H1 (cell line): Measurements from ENCODE around the gene TAX1BP1. TPM values are rescaled to one million over a fixed set of nuclear protein-coding genes. Genes with fewer than 3 reads are reported as not detected.

Experiments used
- CTCF ChIA-PET: fragments of 300-600 bp; sonication (Branson Sonifier 250); formaldehyde crosslinking; loops from one replicate; lab custom pipeline; 2021; ENCODE audit not compliant: partially characterized antibody; lab: Charles Lee
- POLR2A ChIA-PET: fragments of 300-600 bp; sonication (Branson Sonifier 250); formaldehyde crosslinking; loops from one replicate; lab custom pipeline; 2021; ENCODE audit warnings: inconsistent platforms; ENCODE audit not compliant: partially characterized antibody; lab: Charles Lee
- DNase-seq, 2 experiments: peaks; one replicate each; pipeline versions ENCODE4 v3.0.0 to v3.0.0-alpha.2; 2010 to 2022; ENCODE audit warnings: low spot score in 2 of 2, low read depth in 1 of 2, mixed read lengths in 1 of 2
- FAIRE-seq: peaks from 2 replicates; lab custom pipeline; 2011; peaks lifted over from hg19 to GRCh38; lab: Jason Lieb, UNC
- H2AFZ ChIP-seq: 2 replicates; pipeline ENCODE4 v1.8.1; 2012; ENCODE audit warnings: low read length, inconsistent platforms
- H2AK5ac ChIP-seq: 2 replicates; pipeline ENCODE4 v1.6.1; 2013; ENCODE audit warnings: low read depth, low read length
- H2BK120ac ChIP-seq: replicated peaks from 2 replicates; pipeline ENCODE3; 2013; ENCODE audit warnings: low read depth, low read length, inconsistent platforms
- H2BK12ac ChIP-seq: 2 replicates; pipeline ENCODE4 v1.6.1; 2013; ENCODE audit warnings: low read depth, low read length
- H2BK15ac ChIP-seq: 2 replicates; pipeline ENCODE4 v1.6.1; 2013; ENCODE audit warnings: low read length
- H2BK20ac ChIP-seq: 2 replicates; pipeline ENCODE4 v1.6.1; 2013; ENCODE audit warnings: low read length
- H2BK5ac ChIP-seq: 2 replicates; pipeline ENCODE4 v1.6.1; 2013; ENCODE audit warnings: low read depth, low read length
- H3K14ac ChIP-seq: 2 replicates; pipeline ENCODE4 v1.6.1; 2013; ENCODE audit warnings: inconsistent platforms; ENCODE audit not compliant: insufficient read length
- H3K18ac ChIP-seq: 2 replicates; pipeline ENCODE4 v1.6.1; 2013; ENCODE audit warnings: low read length; ENCODE audit errors: extremely low read depth
- H3K23ac ChIP-seq: 2 replicates; pipeline ENCODE4 v1.6.1; 2013; ENCODE audit warnings: inconsistent platforms; ENCODE audit not compliant: insufficient read length
- H3K23me2 ChIP-seq: 2 replicates; pipeline ENCODE4 v1.6.1; 2013; ENCODE audit warnings: low read depth, low read length
- H3K27ac ChIP-seq: 2 replicates; pipeline ENCODE4 v1.6.1; 2011; ENCODE audit warnings: low read depth, low read length, inconsistent platforms
- H3K27me3 ChIP-seq, 4 experiments: replicated peaks in 1 of 4; 1 replicate in 1 of 4; 2 replicates in 3 of 4; pipeline versions ENCODE4 v1.6.1 to v1.8.1; 2011 to 2013; ENCODE audit warnings: low read length in 3 of 4, mild to moderate bottlenecking in 3 of 4, inconsistent platforms in 2 of 4, mixed read lengths in 2 of 4, moderate library complexity in 1 of 4; ENCODE audit not compliant: control insufficient read depth in 3 of 4, insufficient read depth in 3 of 4; ENCODE audit errors: extremely low read depth in 1 of 4
- H3K36me3 ChIP-seq, 4 experiments: 2 replicates each; pipeline versions ENCODE4 v1.6.1 to v1.8.1; 2011 to 2013; ENCODE audit warnings: mild to moderate bottlenecking in 4 of 4, low read length in 3 of 4, moderate library complexity in 2 of 4, control low read depth in 1 of 4, inconsistent platforms in 1 of 4; ENCODE audit not compliant: insufficient read depth in 4 of 4, control insufficient read depth in 2 of 4
- H3K4ac ChIP-seq: replicated peaks from 2 replicates; pipeline ENCODE3; 2013; ENCODE audit warnings: low read length, low read depth, mixed read lengths, inconsistent platforms; ENCODE audit not compliant: insufficient read length
- H3K4me1 ChIP-seq, 4 experiments: replicated peaks in 1 of 4; 1 replicate in 1 of 4; 2 replicates in 3 of 4; pipeline versions ENCODE4 v1.6.1 to v1.8.1; 2011 to 2013; ENCODE audit warnings: low read length in 3 of 4, inconsistent platforms in 2 of 4, mixed read lengths in 1 of 4; ENCODE audit not compliant: insufficient read depth in 4 of 4, control insufficient read depth in 3 of 4
- H3K4me2 ChIP-seq, 2 experiments: 2 replicates each; pipeline versions ENCODE4 v1.6.1 to v1.8.1; 2011 to 2013; ENCODE audit warnings: low read depth in 2 of 2, low read length in 2 of 2, control low read depth in 1 of 2, inconsistent platforms in 1 of 2, mild to moderate bottlenecking in 1 of 2; ENCODE audit not compliant: insufficient read depth in 1 of 2
- H3K4me3 ChIP-seq, 4 experiments: fragments of 200-600, 300-600 bp in 1 of 4; sonication (generic), shearing (Covaris generic), sonication (Bioruptor Twin) in 1 of 4; 2 replicates each; pipeline versions ENCODE4 v1.5.1 to v1.8.1; 2011 to 2016; ENCODE audit warnings: low read length in 4 of 4, low read depth in 3 of 4, control low read depth in 2 of 4, inconsistent platforms in 2 of 4, mild to moderate bottlenecking in 2 of 4, mixed read lengths in 1 of 4, moderate library complexity in 1 of 4; ENCODE audit not compliant: insufficient read depth in 2 of 4; ENCODE audit errors: extremely low read depth in 1 of 4
- H3K56ac ChIP-seq: replicated peaks from 2 replicates; pipeline ENCODE3; 2013; ENCODE audit warnings: low read depth, mild to moderate bottlenecking, mixed read lengths, low read length, inconsistent platforms; ENCODE audit not compliant: insufficient read length
- H3K79me1 ChIP-seq: 2 replicates; pipeline ENCODE4 v1.6.1; 2013; ENCODE audit warnings: low read depth, low read length, control low read depth
- H3K79me2 ChIP-seq, 2 experiments: 2 replicates each; pipeline versions ENCODE4 v1.6.1 to v1.8.1; 2012 to 2013; ENCODE audit warnings: low read length in 2 of 2, mild to moderate bottlenecking in 2 of 2, inconsistent platforms in 1 of 2; ENCODE audit not compliant: insufficient read depth in 2 of 2, control insufficient read depth in 1 of 2
- H3K9ac ChIP-seq, 4 experiments: replicated peaks in 1 of 4; 1 replicate in 1 of 4; 2 replicates in 3 of 4; pipeline versions ENCODE4 v1.6.1 to v1.8.1; 2011 to 2013; ENCODE audit warnings: low read depth in 3 of 4, low read length in 3 of 4, control low read depth in 2 of 4, mild to moderate bottlenecking in 2 of 4, moderate library complexity in 2 of 4, inconsistent platforms in 1 of 4; ENCODE audit errors: extremely low read depth in 1 of 4
- H3K9me3 ChIP-seq, 2 experiments: 2 replicates each; pipeline versions ENCODE4 v1.6.1 to v1.8.1; 2012 to 2013; ENCODE audit warnings: mild to moderate bottlenecking in 2 of 2, moderate library complexity in 2 of 2, control low read depth in 1 of 2, inconsistent platforms in 1 of 2, low read depth in 1 of 2, low read length in 1 of 2, mixed read lengths in 1 of 2; ENCODE audit not compliant: insufficient read depth in 2 of 2
- H4K20me1 ChIP-seq, 2 experiments: replicated peaks in 1 of 2; 2 replicates each; pipeline versions ENCODE3 to v1.8.1; 2011 to 2013; ENCODE audit warnings: inconsistent platforms in 2 of 2, low read length in 2 of 2, mild to moderate bottlenecking in 1 of 2; ENCODE audit not compliant: insufficient read depth in 2 of 2, control insufficient read depth in 1 of 2
- H4K5ac ChIP-seq: 2 replicates; pipeline ENCODE4 v1.6.1; 2013; ENCODE audit warnings: low read length, low read depth, mixed read lengths, inconsistent platforms; ENCODE audit not compliant: insufficient read length
- H4K8ac ChIP-seq: 2 replicates; pipeline ENCODE4 v1.8.0; 2013; ENCODE audit warnings: mild to moderate bottlenecking, moderate library complexity, low read length, inconsistent platforms; ENCODE audit not compliant: insufficient read depth; ENCODE audit errors: extremely low read depth
- H4K91ac ChIP-seq: replicated peaks from 2 replicates; pipeline ENCODE3; 2013; ENCODE audit warnings: low read length, mixed read lengths, inconsistent platforms; ENCODE audit not compliant: insufficient read length
- BACH1 ChIP-seq: IDR thresholded peaks from 2 replicates; pipeline ENCODE4 v1.6.1; 2012; ENCODE audit warnings: low read length, improper control_type of control experiment
- CBX5 ChIP-seq: fragments of 300-800, 300-1000 bp; sonication (generic); IDR thresholded peaks from 2 replicates; pipeline ENCODE4 v1.7.1; 2016; ENCODE audit warnings: antibody characterized with exemption, low read length, low read depth
- CBX8 ChIP-seq: fragments of 300-800, 300-1000 bp; sonication (generic); IDR thresholded peaks from 2 replicates; pipeline ENCODE4 v1.7.1; 2016; ENCODE audit warnings: low read depth, low read length, borderline replicate concordance
- CEBPB ChIP-seq: IDR thresholded peaks from 2 replicates; pipeline ENCODE4 v1.6.1; 2012; ENCODE audit warnings: low read depth, low read length
- E2F6 ChIP-seq: IDR thresholded peaks from 2 replicates; pipeline ENCODE4 v1.6.1; 2012; ENCODE audit warnings: inconsistent platforms
- EGR1 ChIP-seq: IDR thresholded peaks from 2 replicates; pipeline ENCODE4 v1.6.1; 2011; ENCODE audit warnings: low read depth, low read length, borderline replicate concordance
- HDAC2 ChIP-seq, 2 experiments: fragments of 300-600 bp in 1 of 2; sonication (generic) in 1 of 2; IDR thresholded peaks; 2 replicates each; pipeline ENCODE4 v1.6.1; 2011 to 2012; ENCODE audit warnings: low read depth in 2 of 2, low read length in 2 of 2, mild to moderate bottlenecking in 2 of 2, moderate library complexity in 2 of 2, borderline replicate concordance in 1 of 2, inconsistent platforms in 1 of 2
- NRF1 ChIP-seq: IDR thresholded peaks from 2 replicates; pipeline ENCODE4 v1.6.1; 2011; ENCODE audit warnings: mild to moderate bottlenecking, low read depth, low read length, improper control_type of control experiment
- PHF8 ChIP-seq: fragments of 200-600 bp; sonication (generic); conservative IDR thresholded peaks from 2 replicates; pipeline ENCODE4 v1.7.1; 2012; ENCODE audit warnings: low read depth, mild to moderate bottlenecking, inconsistent platforms, low read length, moderate library complexity
- RBBP5 ChIP-seq: IDR thresholded peaks from 2 replicates; pipeline ENCODE4 v1.7.1; 2012; ENCODE audit warnings: low read depth, mild to moderate bottlenecking, inconsistent platforms, low read length, moderate library complexity, borderline replicate concordance
- SP1 ChIP-seq: IDR thresholded peaks from 2 replicates; pipeline ENCODE4 v1.6.1; 2011; ENCODE audit warnings: low read depth, low read length
- SP2 ChIP-seq: IDR thresholded peaks from 2 replicates; pipeline ENCODE4 v1.6.1; 2012; ENCODE audit warnings: mild to moderate bottlenecking, low read length, inconsistent platforms
- SUZ12 ChIP-seq: fragments of 200-600 bp; sonication (generic); IDR thresholded peaks from 2 replicates; pipeline ENCODE4 v1.6.1; 2012; ENCODE audit warnings: mild to moderate bottlenecking, inconsistent platforms, low read length, moderate library complexity, mixed read lengths
- YY1 ChIP-seq: IDR thresholded peaks from 2 replicates; pipeline ENCODE4 v1.6.1; 2011; ENCODE audit warnings: low read depth, mild to moderate bottlenecking, low read length
- WGBS, 2 experiments: shearing (Covaris generic) in 1 of 2; methylation state at CpG; one replicate each; pipeline versions ENCODE4 v1.1.6 to v1.1.7; 2013 to 2015; ENCODE audit warnings: low lambda C conversion rate in 2 of 2, mixed read lengths in 2 of 2, inconsistent platforms in 1 of 2, low coverage in 1 of 2, missing lambda C conversion rate in 1 of 2; ENCODE audit not compliant: insufficient replicate concordance in 2 of 2, insufficient coverage in 1 of 2, insufficient read length in 1 of 2; ENCODE audit errors: extremely low coverage in 1 of 2, missing lambda C conversion rate in 1 of 2; 5-methylcytosine and 5-hydroxymethylcytosine counted together
- polyA plus RNA-seq, 7 experiments: library from polyadenylated mRNA; depleted of rRNA in 3 of 7; stranded (reverse) in 5 of 7; unstranded in 2 of 7; fragments of >200 nt in 5 of 7; fragments of 200-250 nt in 2 of 7; gene quantifications; 1 replicate in 5 of 7; 2 replicates in 1 of 7; 4 replicates in 1 of 7; pipeline versions ENCODE4 v1.2.1 to v1.2.3, GENCODE V29; 2011 to 2013; ENCODE audit warnings: missing spikeins in 2 of 7, mixed read lengths in 2 of 7
- total RNA-seq: library from RNA; stranded (reverse); fragmentation: NEBNext Ultra II Directional; extraction: Animal tissue kit (Norgen Biotek cat#: 25700); gene quantifications from 2 replicates; pipeline ENCODE4 v1.2.1, GENCODE V29; 2021

TAX1BP1 gene
- total and polyA plus RNA-seq, 2 of the 8 experiments (the other 6 are each of a cell fraction or from before 2014, with no cell fraction given): 56.0 to 62.7 TPM

DNA sequence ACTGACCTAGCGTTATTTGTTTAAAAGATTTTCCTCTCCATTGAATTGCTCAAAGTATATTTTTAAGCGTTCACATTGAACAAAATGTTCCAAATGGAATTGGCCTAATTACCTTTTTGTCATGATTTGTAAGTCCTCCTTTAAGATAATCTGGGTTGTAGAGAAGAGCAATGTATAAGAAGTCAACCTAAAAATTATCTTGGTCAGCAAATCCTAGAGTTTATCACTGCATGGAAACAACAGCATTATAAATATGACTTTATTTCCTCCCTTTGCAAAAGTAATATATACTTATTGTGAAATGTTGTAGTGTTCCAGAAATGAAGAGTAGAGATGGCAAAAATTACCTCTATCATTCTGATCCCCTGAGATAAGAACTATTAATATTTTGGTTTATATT lies 59.2 kb downstream of the TAX1BP1 start:
- H3K4ac ChIP-seq: no peak overlapping the region
- WGBS, 2 experiments: 96% methylated on average over 2 of the region's 2 CpGs; no CpG with 5 or more reads in 1 of the 2 experiments
- FAIRE-seq: no peak

More for the DNA sequence above, 59.2 kb downstream of the TAX1BP1 start:
- no peak overlapping the region for H3K18ac ChIP-seq
- ChIA-PET CTCF (no interaction called here), POLR2A (no interaction called here)
- H3K9me3 ChIP-seq: no peaks in the 10 kb centered on the region
- H2BK12ac ChIP-seq: no peak overlapping the region
- H4K8ac ChIP-seq: no peak overlapping the region
- no peak for TF ChIP-seq BACH1
- TF ChIP-seq EGR1: no peak
- no peak for TF ChIP-seq CBX5
- no peak for TF ChIP-seq CBX8
- TF ChIP-seq SP2: no peak
- no peak for TF ChIP-seq SP1
- no peak for TF ChIP-seq HDAC2 (IDR thresholded peaks at IDR 0.05; ENCODE audit: borderline replicate concordance in 1 of 2, low read depth in 2 of 2, low read length in 2 of 2)
- no peak for TF ChIP-seq RBBP5
- no peak for TF ChIP-seq YY1
- TF ChIP-seq PHF8: no peak
- no peak for TF ChIP-seq E2F6
- TF ChIP-seq CEBPB: no peak
- TF ChIP-seq SUZ12: no peak
- no peak for TF ChIP-seq NRF1
- H3K23me2 ChIP-seq: no peaks in the 10 kb centered on the region
- H3K79me2 ChIP-seq: no peaks in the 10 kb centered on the region
- no peak overlapping the region for H2BK15ac ChIP-seq
- no peak overlapping the region for H3K9ac ChIP-seq
- H2BK20ac ChIP-seq: no peak overlapping the region
- no peak overlapping the region for H2AFZ ChIP-seq
- H2BK5ac ChIP-seq: no peak overlapping the region
- H3K4me2 ChIP-seq: no peak overlapping the region
- peaks cover 0 to under 1% (median 0%) of the 10 kb centered on the region in 4 experiments; a peak in 3 of 7 replicates for H3K4me1 ChIP-seq
- H4K5ac ChIP-seq: no peak overlapping the region
- H3K36me3 ChIP-seq: peaks cover 0 to 10% (median 1%) of the 10 kb centered on the region in 4 experiments; a peak in 2 of 8 replicates
- no peak overlapping the region for H2AK5ac ChIP-seq
- H3K27me3 ChIP-seq: no peaks in the 10 kb centered on the region
- H3K23ac ChIP-seq: no peak overlapping the region
- no peak overlapping the region for H3K56ac ChIP-seq
- H3K14ac ChIP-seq: no peak overlapping the region
- no peak overlapping the region for H3K27ac ChIP-seq
- no peaks in the 10 kb centered on the region for H4K20me1 ChIP-seq
- H2BK120ac ChIP-seq: no peak overlapping the region
- no peak overlapping the region for H3K4me3 ChIP-seq
- no peak overlapping the region for H4K91ac ChIP-seq
- DNase-seq: no peak
- no peaks in the 10 kb centered on the region for H3K79me1 ChIP-seq
